Nephron (organoid): Measurements from ENCODE around the gene CXCR2.
"Not testable (repeated sequence)": the region's sequence is repeated elsewhere in the genome, so short reads cannot be mapped to it uniquely, and the experiment has no call there.

Experiments
- H3K27ac Mint-ChIP-seq, 3 experiments: 2 replicates each; pipeline ENCODE4 v1.8.0; 2020; ENCODE audit warnings: mixed read lengths in 3 of 3, mild to moderate bottlenecking in 2 of 3, moderate library complexity in 1 of 3
- H3K27me3 Mint-ChIP-seq: 2 replicates; pipeline ENCODE4 v1.8.0; 2021; ENCODE audit warnings: low read depth, mild to moderate bottlenecking, moderate library complexity, mixed read lengths
- H3K36me3 Mint-ChIP-seq: 2 replicates; pipeline ENCODE4 v1.8.0; 2020; ENCODE audit warnings: low read depth, mixed read lengths
- H3K4me1 Mint-ChIP-seq: 2 replicates; pipeline ENCODE4 v1.8.0; 2020; ENCODE audit warnings: mixed read lengths
- H3K4me3 Mint-ChIP-seq, 3 experiments: 2 replicates each; pipeline ENCODE4 v1.8.0; 2020; ENCODE audit warnings: mild to moderate bottlenecking in 3 of 3, mixed read lengths in 3 of 3, moderate library complexity in 2 of 3
- H3K9me3 Mint-ChIP-seq: 2 replicates; pipeline ENCODE4 v1.8.0; 2020; ENCODE audit warnings: mixed read lengths
- CTCF ChIP-seq, 3 experiments: fragments of 200-600 bp; sonication (generic); IDR thresholded peaks; one replicate each; pipeline ENCODE4 v1.5.0; 2021; ENCODE audit warnings: antibody characterized with exemption in 3 of 3; ENCODE audit not compliant: unreplicated experiment in 3 of 3

Gene CXCR2

DNA sequence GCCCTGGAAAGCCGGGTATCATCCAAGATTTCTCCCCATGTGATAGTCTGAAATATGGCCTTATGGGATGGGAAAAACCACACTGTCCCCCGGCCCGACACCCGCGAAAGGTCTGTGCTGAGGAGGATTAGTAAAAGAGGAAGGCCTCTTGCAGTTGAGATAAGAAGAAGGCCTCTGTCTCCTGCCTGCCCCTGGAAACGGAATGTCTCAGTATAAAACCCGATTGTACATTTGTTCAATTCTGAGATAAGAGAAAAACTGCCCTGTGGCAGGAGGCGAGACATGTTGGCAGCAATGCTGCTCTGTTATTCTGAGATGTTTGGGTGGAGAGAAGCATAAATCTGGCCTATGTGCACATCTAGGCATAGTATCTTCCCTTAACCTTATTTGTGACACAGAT lies 30.0 kb upstream of the CXCR2 start:
- TF ChIP-seq CTCF (IDR thresholded peaks at IDR 0.05; ENCODE audit: unreplicated experiment in 3 of 3), result no peak
- Mint-ChIP-seq H3K27me3 (peaks cover 22% of the 10 kb centered on the region), H3K4me1 (no peaks in the 10 kb centered on the region), H3K27ac (no peak overlapping the region), H3K36me3 (no peaks in the 10 kb centered on the region), H3K4me3 (no peak overlapping the region), H3K9me3 (no peaks in the 10 kb centered on the region)

- Mint-ChIP-seq H3K4me3 (no peak overlapping the region), H3K36me3 (no peaks in the 10 kb centered on the region), H3K4me1 (no peaks in the 10 kb centered on the region), H3K27me3 (peaks cover 19% of the 10 kb centered on the region), H3K9me3 (no peaks in the 10 kb centered on the region), H3K27ac (no peak overlapping the region)
- no peak for TF ChIP-seq CTCF (IDR thresholded peaks at IDR 0.05; ENCODE audit: unreplicated experiment in 3 of 3)
Measured at GRCh38 chr2:218097975-218098374, 27.9 kb upstream of the CXCR2 start.

- H3K27me3 Mint-ChIP-seq, result peaks cover 15% of the 10 kb centered on the region
- not testable (repeated sequence) for H3K4me3 Mint-ChIP-seq, H3K27ac Mint-ChIP-seq, H3K4me1 Mint-ChIP-seq, H3K36me3 Mint-ChIP-seq
- peaks cover 42% of the 10 kb centered on the region for H3K9me3 Mint-ChIP-seq
Measured at GRCh38 chr2:218108834-218109233, 17.0 kb upstream of the CXCR2 start.

DNA sequence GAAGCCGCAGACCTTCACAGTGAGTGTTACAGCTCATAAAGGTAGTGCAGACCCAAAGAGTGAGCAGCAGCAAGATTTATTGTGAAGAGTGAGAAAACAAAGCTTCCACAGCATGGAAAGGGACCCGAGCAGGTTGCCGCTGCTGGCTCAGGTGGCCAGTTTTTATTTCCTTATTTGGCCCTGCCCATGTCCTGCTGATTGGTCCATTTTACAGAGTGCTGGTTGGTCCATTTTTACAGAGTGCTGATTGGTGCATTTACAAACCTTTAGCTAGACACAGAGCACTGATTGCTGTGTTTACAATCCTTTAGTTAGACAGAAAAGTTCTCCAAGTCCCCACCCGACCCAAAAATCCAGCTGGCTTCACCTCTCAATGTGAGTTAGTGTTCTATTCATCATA lies 4.0 kb upstream of the CXCR2 start:
- not testable (repeated sequence) for H3K4me1 Mint-ChIP-seq, H3K4me3 Mint-ChIP-seq, H3K27ac Mint-ChIP-seq, H3K36me3 Mint-ChIP-seq
- peaks cover 11% of the 10 kb centered on the region for H3K27me3 Mint-ChIP-seq
- H3K9me3 Mint-ChIP-seq, result peaks cover 48% of the 10 kb centered on the region

GRCh38 chr2:218122286-218122685 lies 3.5 kb upstream of the CXCR2 start:
- not testable (repeated sequence) for H3K27ac Mint-ChIP-seq, H3K4me1 Mint-ChIP-seq, H3K36me3 Mint-ChIP-seq, H3K4me3 Mint-ChIP-seq
- peaks cover 11% of the 10 kb centered on the region for H3K27me3 Mint-ChIP-seq
- peaks cover 44% of the 10 kb centered on the region for H3K9me3 Mint-ChIP-seq

GRCh38 chr2:218123986-218124385 lies 1.8 kb upstream of the CXCR2 start:
- no peak overlapping the region for H3K27ac Mint-ChIP-seq
- no peaks in the 10 kb centered on the region for H3K36me3 Mint-ChIP-seq
- H3K27me3 Mint-ChIP-seq, result peaks cover 17% of the 10 kb centered on the region
- H3K4me1 Mint-ChIP-seq, result no peaks in the 10 kb centered on the region
- peaks cover 30% of the 10 kb centered on the region for H3K9me3 Mint-ChIP-seq
- no peak overlapping the region for H3K4me3 Mint-ChIP-seq
- no peak for TF ChIP-seq CTCF (IDR thresholded peaks at IDR 0.05; ENCODE audit: unreplicated experiment in 3 of 3)

DNA sequence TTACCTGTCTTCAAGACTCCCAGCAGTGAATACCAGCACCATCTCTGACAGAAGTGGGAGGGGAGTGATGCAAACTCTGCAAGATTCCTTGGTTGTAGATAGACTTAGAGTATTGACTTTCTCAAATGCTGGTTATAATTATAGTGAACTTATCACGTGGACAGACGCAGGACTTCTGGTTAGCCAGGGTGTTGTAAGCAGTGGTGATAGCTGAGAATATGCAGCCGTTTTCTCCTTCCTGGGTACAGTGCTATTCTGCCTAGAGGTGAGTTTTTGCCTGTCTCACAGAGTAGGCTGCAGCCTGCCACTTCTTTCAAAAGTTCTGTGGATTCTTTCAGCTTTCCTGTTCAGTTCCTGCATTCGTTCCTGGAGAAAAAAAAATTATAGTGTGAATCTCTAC lies 733 bp upstream of the CXCR2 start:
- no peak for TF ChIP-seq CTCF (IDR thresholded peaks at IDR 0.05; ENCODE audit: unreplicated experiment in 3 of 3)
- H3K4me3 Mint-ChIP-seq, result no peak overlapping the region
- no peaks in the 10 kb centered on the region for H3K36me3 Mint-ChIP-seq
- no peak overlapping the region for H3K27ac Mint-ChIP-seq
- peaks cover 26% of the 10 kb centered on the region for H3K9me3 Mint-ChIP-seq
- no peaks in the 10 kb centered on the region for H3K4me1 Mint-ChIP-seq
- peaks cover 23% of the 10 kb centered on the region for H3K27me3 Mint-ChIP-seq
